ENCODE data around the gene SPRYD4.
"Not testable (repeated sequence)": the region's sequence is repeated elsewhere in the genome, so short reads cannot be mapped to it uniquely, and the experiment has no call there.

The SPRYD4 gene

GRCh38 chr12:56468216-56469006 is at the start of gene SPRYD4:
SPRYD4 (plus strand) TSS chr12:56468578; CDS start chr12:56468592, 14 bp downstream.
- Mint-ChIP-seq H3K27me3 (no peaks in the 10 kb centered on the region), H3K27ac (peak within 1 kb of the TSS; percentile 98), H3K4me1 (peaks cover 44% of the 10 kb centered on the region), H3K9me3 (no peaks in the 10 kb centered on the region), H3K4me3 (peak within 1 kb of the TSS; percentile 98), H3K36me3 (ENCODE audit: low read depth) (peaks cover 29% of the 10 kb centered on the region)
- DNase-seq (peak; percentile 94), ATAC-seq (peak; percentile 95)

GRCh38 chr12:56420411-56420810 is 48.0 kb upstream of the SPRYD4 start:
- H3K27ac Mint-ChIP-seq = no peak overlapping the region
- DNase-seq (no peak), ATAC-seq (no peak)
- no peaks in the 10 kb centered on the region for H3K27me3 Mint-ChIP-seq
- no peaks in the 10 kb centered on the region for H3K4me1 Mint-ChIP-seq
- peaks cover 52% of the 10 kb centered on the region for H3K36me3 Mint-ChIP-seq (ENCODE audit: low read depth)
- no peak overlapping the region for H3K4me3 Mint-ChIP-seq
- H3K9me3 Mint-ChIP-seq = no peaks in the 10 kb centered on the region

DNA sequence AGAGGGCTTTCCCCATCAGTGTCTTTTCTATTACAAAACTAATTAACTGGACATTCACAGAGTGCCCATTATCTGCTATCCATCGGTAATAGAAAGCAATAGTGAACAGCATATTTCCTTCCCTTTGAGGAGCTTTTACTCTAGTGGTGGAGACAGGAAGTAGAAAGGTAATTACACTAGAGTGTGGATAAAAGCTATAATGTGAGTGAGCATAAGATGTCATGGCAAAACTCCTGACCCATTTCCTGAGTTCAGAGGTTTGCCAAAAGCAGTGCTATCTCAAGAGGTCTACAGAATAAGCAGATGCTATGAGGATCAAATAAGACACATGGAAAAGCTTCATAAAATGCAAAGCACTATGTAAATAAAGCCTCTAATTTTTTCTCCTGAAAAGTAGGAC is 43.2 kb upstream of the SPRYD4 start:
- peaks cover 50% of the 10 kb centered on the region for H3K36me3 Mint-ChIP-seq (ENCODE audit: low read depth)
- H3K9me3 Mint-ChIP-seq = no peaks in the 10 kb centered on the region
- H3K4me3 Mint-ChIP-seq = no peak overlapping the region
- DNase-seq (no peak), ATAC-seq (no peak)
- no peak overlapping the region for H3K27ac Mint-ChIP-seq
- no peaks in the 10 kb centered on the region for H3K4me1 Mint-ChIP-seq
- H3K27me3 Mint-ChIP-seq = no peaks in the 10 kb centered on the region

GRCh38 chr12:56425940-56426438 is 42.4 kb upstream of the SPRYD4 start:
- H3K4me3 Mint-ChIP-seq = no peak overlapping the region
- ATAC-seq = no peak
- no peak overlapping the region for H3K27ac Mint-ChIP-seq
- H3K36me3 Mint-ChIP-seq (ENCODE audit: low read depth) = peaks cover 48% of the 10 kb centered on the region
- no peaks in the 10 kb centered on the region for H3K27me3 Mint-ChIP-seq
- H3K4me1 Mint-ChIP-seq = no peaks in the 10 kb centered on the region
- no peak for DNase-seq
- no peaks in the 10 kb centered on the region for H3K9me3 Mint-ChIP-seq

DNA sequence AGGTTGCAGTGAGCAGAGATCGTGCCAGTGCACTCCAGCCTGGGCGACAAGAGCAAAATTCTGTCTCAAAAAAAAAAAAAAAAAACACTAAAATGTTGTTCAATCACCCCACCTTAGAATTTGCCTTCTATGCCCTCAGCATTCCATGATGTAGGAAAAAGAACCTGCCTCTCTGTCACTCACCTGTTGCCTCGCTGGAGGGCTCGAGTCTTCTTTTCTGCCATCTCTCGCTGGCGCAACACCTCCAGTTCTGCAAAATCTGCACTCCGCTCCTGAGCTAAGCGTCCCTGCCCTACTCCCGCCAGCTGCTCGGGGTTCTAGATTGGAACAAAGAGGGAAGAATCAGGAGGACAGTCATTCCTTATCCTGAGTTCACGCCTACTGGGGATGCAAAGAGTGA is 37.1 kb upstream of the SPRYD4 start:
- DNase-seq = no peak
- Mint-ChIP-seq H3K27me3 (no peaks in the 10 kb centered on the region), H3K4me1 (no peaks in the 10 kb centered on the region), H3K27ac (no peak overlapping the region), H3K4me3 (no peak overlapping the region), H3K9me3 (no peaks in the 10 kb centered on the region), H3K36me3 (ENCODE audit: low read depth) (peaks cover 35% of the 10 kb centered on the region)
- ATAC-seq = no peak

- peaks cover 33% of the 10 kb centered on the region for H3K36me3 Mint-ChIP-seq (ENCODE audit: low read depth)
- H3K9me3 Mint-ChIP-seq = no peaks in the 10 kb centered on the region
- ATAC-seq = no peak
- no peaks in the 10 kb centered on the region for H3K27me3 Mint-ChIP-seq
- no peak overlapping the region for H3K4me3 Mint-ChIP-seq
- no peaks in the 10 kb centered on the region for H3K4me1 Mint-ChIP-seq
- DNase-seq = no peak
- H3K27ac Mint-ChIP-seq = no peak overlapping the region
Observed at GRCh38 chr12:56431850-56432249, 36.5 kb upstream of the SPRYD4 start.

DNA sequence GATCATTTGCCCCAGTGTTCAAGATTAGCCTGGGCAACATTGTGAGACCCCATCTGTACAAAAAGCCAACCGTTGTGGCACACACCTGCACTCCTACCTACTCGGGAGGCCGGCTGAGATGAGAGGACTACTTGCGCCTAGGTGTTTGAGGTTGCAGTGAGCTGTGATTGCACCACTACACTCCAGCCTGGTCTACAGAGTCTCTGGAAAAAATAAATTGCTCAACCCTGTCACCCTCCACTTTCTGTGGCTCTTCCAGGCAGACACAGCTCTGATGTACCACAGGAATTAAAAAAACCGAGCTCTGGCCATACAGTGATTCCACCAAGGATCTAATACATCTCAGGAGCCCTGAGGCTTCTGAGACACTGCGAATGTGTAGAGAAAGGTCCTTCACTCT is 33.5 kb upstream of the SPRYD4 start:
- Mint-ChIP-seq H3K36me3 (ENCODE audit: low read depth) (peaks cover 17% of the 10 kb centered on the region), H3K4me3 (no peak overlapping the region), H3K27me3 (no peaks in the 10 kb centered on the region), H3K9me3 (no peaks in the 10 kb centered on the region), H3K27ac (no peak overlapping the region), H3K4me1 (no peaks in the 10 kb centered on the region)
- DNase-seq (no peak), ATAC-seq (no peak)

GRCh38 chr12:56437430-56438176 is 30.8 kb upstream of the SPRYD4 start:
- H3K27me3 Mint-ChIP-seq = no peaks in the 10 kb centered on the region
- no peaks in the 10 kb centered on the region for H3K4me1 Mint-ChIP-seq
- peaks cover 11% of the 10 kb centered on the region for H3K36me3 Mint-ChIP-seq (ENCODE audit: low read depth)
- H3K4me3 Mint-ChIP-seq = no peak overlapping the region
- H3K27ac Mint-ChIP-seq = no peak overlapping the region
- no peak for ATAC-seq
- no peaks in the 10 kb centered on the region for H3K9me3 Mint-ChIP-seq
- DNase-seq = no peak

DNA sequence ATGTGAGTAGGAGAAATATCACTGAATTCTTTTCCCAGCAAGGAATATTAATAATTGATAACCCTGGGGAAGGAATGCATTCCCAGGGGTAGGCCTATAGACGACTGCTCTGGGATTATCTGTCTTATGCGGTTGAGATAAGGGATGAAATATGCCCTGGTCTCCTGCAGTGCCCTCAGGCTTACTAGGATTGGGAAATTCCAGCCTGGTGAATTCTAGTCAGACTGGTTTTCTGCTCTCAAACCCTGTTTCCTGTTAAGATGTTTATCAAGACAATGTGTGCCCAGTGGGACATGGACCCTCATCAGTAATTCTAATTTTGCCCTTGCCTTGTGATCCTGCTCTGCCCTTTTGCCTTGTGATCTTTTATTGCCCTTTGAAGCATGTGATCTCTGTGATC is 25.2 kb upstream of the SPRYD4 start:
- H3K27me3 Mint-ChIP-seq, H3K9me3 Mint-ChIP-seq, H3K4me3 Mint-ChIP-seq, H3K27ac Mint-ChIP-seq, DNase-seq, ATAC-seq: not testable (repeated sequence)
- Mint-ChIP-seq H3K4me1 (peaks cover 13% of the 10 kb centered on the region), H3K36me3 (ENCODE audit: low read depth) (peaks cover 26% of the 10 kb centered on the region)

DNA sequence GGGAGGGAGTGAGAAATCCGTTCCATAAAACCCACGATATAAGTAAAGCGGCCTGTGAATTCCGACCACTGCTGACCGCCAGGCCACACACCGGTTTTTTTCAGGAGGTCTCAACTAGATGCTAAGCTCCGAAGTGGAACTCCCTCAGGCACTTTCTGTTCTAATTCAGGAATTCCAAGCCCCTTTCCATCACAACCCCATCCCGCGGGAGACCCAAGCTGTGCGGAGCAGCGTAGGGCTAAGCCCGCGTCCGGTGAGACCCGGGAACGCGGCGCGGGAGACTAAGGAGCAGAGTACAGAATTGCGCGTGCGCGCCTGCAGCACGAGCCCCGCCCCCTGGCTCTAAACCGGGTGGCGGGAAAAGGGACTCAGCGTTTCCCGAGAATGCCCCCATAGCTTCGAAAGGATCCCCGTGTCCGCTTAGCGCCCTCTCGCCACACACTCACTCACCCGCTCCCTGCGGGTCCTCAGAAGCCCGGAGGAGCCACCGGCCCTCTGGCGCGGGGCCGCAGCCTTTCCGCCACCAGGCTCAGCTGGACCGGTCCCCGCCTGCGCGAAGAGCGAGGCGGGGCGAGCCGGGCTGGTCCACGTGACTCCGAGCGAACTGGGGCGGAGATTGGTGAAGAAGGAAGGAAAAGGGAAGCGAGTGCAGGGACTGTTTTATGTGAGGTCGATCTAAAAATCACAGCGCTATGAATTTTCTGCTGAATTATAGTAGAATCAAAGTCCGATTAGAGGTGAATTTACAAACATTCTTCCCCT is 19.3 kb upstream of the SPRYD4 start, which contains the start of gene TIMELESS:
TIMELESS (minus strand) TSS at position 567 of the 762 bp plus-strand sequence. CDS start 15,256 bp downstream, outside the sequence.
- peak; percentile 97 for ATAC-seq
- peaks cover 21% of the 10 kb centered on the region for H3K4me1 Mint-ChIP-seq
- peaks cover 6% of the 10 kb centered on the region for H3K9me3 Mint-ChIP-seq
- no peaks in the 10 kb centered on the region for H3K27me3 Mint-ChIP-seq
- H3K4me3 Mint-ChIP-seq = peak within 1 kb of the TSS; percentile 90
- H3K36me3 Mint-ChIP-seq (ENCODE audit: low read depth) = peaks cover 16% of the 10 kb centered on the region
- DNase-seq = peak; percentile 90
- peak within 1 kb of the TSS; percentile 96 for H3K27ac Mint-ChIP-seq

DNA sequence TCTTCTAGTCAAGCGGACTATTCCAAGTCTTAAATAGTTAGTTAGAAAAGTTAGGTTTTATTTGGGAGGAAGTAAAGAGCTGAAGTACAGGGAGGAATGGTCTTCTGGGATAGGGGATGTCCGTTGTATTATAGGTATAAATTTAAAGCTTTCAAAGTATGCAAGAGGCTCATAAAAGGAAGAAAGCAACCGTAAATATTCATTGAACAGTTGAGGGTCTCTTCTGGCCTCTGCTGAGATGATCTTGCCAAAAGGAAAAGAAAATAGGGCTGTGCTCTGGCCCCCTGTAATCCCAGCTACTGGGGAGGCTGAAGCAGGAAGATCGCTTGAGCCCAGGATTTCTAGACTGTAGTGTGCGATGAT is 18.8 kb upstream of the SPRYD4 start:
- no peak for ATAC-seq
- H3K36me3 Mint-ChIP-seq (ENCODE audit: low read depth) = peaks cover 12% of the 10 kb centered on the region
- no peak for DNase-seq
- peak overlapping the region; percentile 96 for H3K27ac Mint-ChIP-seq
- no peaks in the 10 kb centered on the region for H3K27me3 Mint-ChIP-seq
- peaks cover 3% of the 10 kb centered on the region for H3K9me3 Mint-ChIP-seq
- peaks cover 21% of the 10 kb centered on the region for H3K4me1 Mint-ChIP-seq
- peak overlapping the region; percentile 90 for H3K4me3 Mint-ChIP-seq

GRCh38 chr12:56450241-56450640 is 18.1 kb upstream of the SPRYD4 start:
- peak overlapping the region; percentile 96 for H3K27ac Mint-ChIP-seq
- H3K9me3 Mint-ChIP-seq = no peaks in the 10 kb centered on the region
- DNase-seq = no peak
- H3K27me3 Mint-ChIP-seq = no peaks in the 10 kb centered on the region
- H3K36me3 Mint-ChIP-seq (ENCODE audit: low read depth) = peaks cover 8% of the 10 kb centered on the region
- peak overlapping the region; percentile 90 for H3K4me3 Mint-ChIP-seq
- H3K4me1 Mint-ChIP-seq = peaks cover 19% of the 10 kb centered on the region
- no peak for ATAC-seq

DNA sequence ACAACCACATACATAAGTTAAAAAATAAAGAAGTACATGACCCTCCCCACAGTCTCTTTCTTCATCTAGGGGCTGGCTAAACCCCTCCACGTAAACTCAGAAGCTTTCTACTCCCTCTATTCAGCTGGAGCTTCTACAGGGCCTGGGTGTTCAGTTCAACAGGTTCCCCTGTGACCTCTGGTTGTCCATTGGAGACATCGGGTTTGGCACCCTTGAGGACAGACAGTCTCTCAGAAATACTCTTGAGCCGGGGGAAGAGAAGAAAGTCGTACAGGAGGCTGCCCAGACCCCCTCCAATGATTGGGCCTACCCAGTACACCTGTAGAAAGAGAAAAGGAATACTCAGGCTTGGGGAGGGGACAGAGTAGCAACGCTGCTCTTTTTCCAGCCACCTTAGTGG is 17.2 kb upstream of the SPRYD4 start:
- Mint-ChIP-seq H3K4me1 (peaks cover 19% of the 10 kb centered on the region), H3K27me3 (no peaks in the 10 kb centered on the region), H3K36me3 (ENCODE audit: low read depth) (peaks cover 6% of the 10 kb centered on the region), H3K4me3 (no peak overlapping the region), H3K9me3 (no peaks in the 10 kb centered on the region), H3K27ac (no peak overlapping the region)
- DNase-seq = no peak
- no peak for ATAC-seq

DNA sequence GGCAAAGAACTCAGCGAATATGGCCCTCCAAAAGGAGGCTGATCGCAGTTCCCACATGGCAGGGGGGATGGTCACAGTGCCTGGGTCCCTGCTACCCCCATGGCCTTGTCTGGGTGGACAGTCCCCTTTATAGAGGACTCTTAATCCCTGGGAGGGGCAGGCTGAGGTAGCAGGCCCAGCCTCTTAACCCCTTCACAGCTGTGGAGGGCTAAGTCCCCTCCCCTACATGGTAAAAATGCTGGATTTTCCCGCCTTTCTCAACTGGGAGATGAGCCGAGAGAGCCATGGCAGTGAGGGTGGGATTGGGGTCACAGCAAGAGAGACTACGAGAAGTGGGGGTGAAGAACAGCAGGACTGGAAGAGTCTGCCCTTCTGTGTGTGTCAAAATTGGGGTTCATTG is 13.8 kb upstream of the SPRYD4 start, which contains the start of gene MIP:
MIP (minus strand) TSS at position 101 of the 400 bp plus-strand sequence; CDS start at position 57, 44 bp downstream.
- no peak within 1 kb of the TSS for H3K27ac Mint-ChIP-seq
- H3K36me3 Mint-ChIP-seq (ENCODE audit: low read depth) = no peaks in the 10 kb centered on the region
- H3K9me3 Mint-ChIP-seq = no peaks in the 10 kb centered on the region
- no peaks in the 10 kb centered on the region for H3K27me3 Mint-ChIP-seq
- peaks cover 5% of the 10 kb centered on the region for H3K4me1 Mint-ChIP-seq
- DNase-seq (no peak), ATAC-seq (no peak)
- H3K4me3 Mint-ChIP-seq = no peak within 1 kb of the TSS
